SK-N-SH (cell line): ENCODE data around the gene KCTD19. TPM values are rescaled to one million over a fixed set of nuclear protein-coding genes. Genes with fewer than 3 reads are reported as not detected.
A peak's percentile ranks its signal among the peaks of the same experiment; 100 is the strongest.

ENCODE experiments used
- CTCF ChIA-PET: fragments of 300-600, 350-600 bp; formaldehyde crosslinking; extraction: SDS; loops from one replicate; lab custom pipeline; 2021; lab: Yijun Ruan, JAX
- POLR2A ChIA-PET: fragments of 350-600 bp; sonication (Branson Sonifier 250); formaldehyde crosslinking; extraction: SDS; loops from one replicate; lab custom pipeline; 2020; ENCODE audit warnings: antibody characterized with exemption, inconsistent platforms; lab: Yijun Ruan, JAX
- DNase-seq: peaks from one replicate; pipeline ENCODE4 v3.0.0; 2012
- H2AFZ ChIP-seq: fragments of 200-600 bp; sonication (generic); 2 replicates; pipeline ENCODE4 v1.8.1; 2016; ENCODE audit warnings: antibody characterized with exemption, mild to moderate bottlenecking, low read depth
- H3F3A ChIP-seq: fragments of 200-600 bp; sonication (generic); replicated peaks from 2 replicates; pipeline ENCODE3; 2016; ENCODE audit warnings: antibody characterized with exemption, mild to moderate bottlenecking; ENCODE audit not compliant: insufficient read depth
- H3K27ac ChIP-seq, 2 experiments: fragments of 200-500 bp in 1 of 2; fragments of 200-600 bp in 1 of 2; sonication (Bioruptor generic) in 1 of 2; sonication (generic), shearing (Covaris generic) in 1 of 2; 2 replicates each; pipeline versions ENCODE4 v1.5.1 to v1.6.1; 2014 to 2016; ENCODE audit warnings: low read depth in 2 of 2, inconsistent platforms in 1 of 2, low read length in 1 of 2, mild to moderate bottlenecking in 1 of 2, mixed read lengths in 1 of 2
- H3K27me3 ChIP-seq: fragments of 200-600 bp; sonication (generic), shearing (Covaris generic); 2 replicates; pipeline ENCODE4 v1.6.1; 2016; ENCODE audit warnings: mixed run types; ENCODE audit not compliant: insufficient read depth
- H3K36me3 ChIP-seq, 2 experiments: fragments of 200-500 bp in 1 of 2; fragments of 200-600 bp in 1 of 2; sonication (Bioruptor generic) in 1 of 2; sonication (generic) in 1 of 2; replicated peaks in 1 of 2; 2 replicates each; pipeline versions ENCODE3 to v1.5.1; 2014 to 2016; ENCODE audit warnings: low read length in 1 of 2, mild to moderate bottlenecking in 1 of 2; ENCODE audit not compliant: insufficient read depth in 2 of 2, control insufficient read depth in 1 of 2
- H3K4me1 ChIP-seq, 2 experiments: fragments of 200-500 bp in 1 of 2; fragments of 200-600 bp in 1 of 2; sonication (Bioruptor generic) in 1 of 2; sonication (generic), shearing (Covaris generic) in 1 of 2; 2 replicates each; pipeline versions ENCODE4 v1.5.1 to v1.6.1; 2014 to 2016; ENCODE audit warnings: low read depth in 1 of 2, low read length in 1 of 2, mixed run types in 1 of 2; ENCODE audit not compliant: insufficient read depth in 2 of 2, control insufficient read depth in 1 of 2
- H3K4me2 ChIP-seq: fragments of 200-600 bp; sonication (generic), shearing (Covaris generic); 2 replicates; pipeline ENCODE4 v1.6.1; 2017; ENCODE audit warnings: mixed run types
- H3K4me3 ChIP-seq, 2 experiments: fragments of 200-500 bp in 1 of 2; fragments of 200-600 bp in 1 of 2; sonication (Bioruptor generic) in 1 of 2; sonication (generic), shearing (Covaris generic) in 1 of 2; 2 replicates each; pipeline versions ENCODE4 v1.5.1 to v1.8.1; 2014 to 2016; ENCODE audit warnings: low read depth in 2 of 2, inconsistent platforms in 1 of 2, low read length in 1 of 2, mild to moderate bottlenecking in 1 of 2, mixed read lengths in 1 of 2, moderate library complexity in 1 of 2
- H3K79me2 ChIP-seq: fragments of 200-600 bp; sonication (generic); 2 replicates; pipeline ENCODE4 v1.8.1; 2017; ENCODE audit warnings: mild to moderate bottlenecking; ENCODE audit not compliant: insufficient read depth
- H3K9ac ChIP-seq: fragments of 200-600 bp; sonication (generic); 2 replicates; pipeline ENCODE4 v1.6.1; 2017; ENCODE audit warnings: mixed run types
- H3K9me2 ChIP-seq: fragments of 200-600 bp; sonication (generic); 2 replicates; pipeline ENCODE4 v1.6.1; 2017; ENCODE audit warnings: mixed run types
- H3K9me3 ChIP-seq: fragments of 200-600 bp; sonication (generic); 2 replicates; pipeline ENCODE4 v1.6.1; 2017; ENCODE audit warnings: mixed run types, mild to moderate bottlenecking, moderate library complexity
- H4K20me1 ChIP-seq: fragments of 200-600 bp; sonication (generic); 2 replicates; pipeline ENCODE4 v1.6.1; 2017; ENCODE audit warnings: mild to moderate bottlenecking, mixed run types; ENCODE audit not compliant: insufficient read depth
- CHD2 ChIP-seq: fragments of 150-350 bp; IDR thresholded peaks from 2 replicates; pipeline ENCODE4 v1.6.1; 2018; ENCODE audit warnings: low read length; ENCODE audit not compliant: partially characterized antibody
- ELF1 ChIP-seq: IDR thresholded peaks from 2 replicates; pipeline ENCODE4 v1.4.0; 2012
- EP300 ChIP-seq, 2 experiments: IDR thresholded peaks; 2 replicates each; pipeline versions ENCODE4 v1.4.0 to v1.6.1; 2012; ENCODE audit warnings: borderline replicate concordance in 1 of 2, low read depth in 1 of 2, low read length in 1 of 2
- EZH2phosphoT487 ChIP-seq: fragments of 200-600 bp; sonication (generic); IDR thresholded peaks from 2 replicates; pipeline ENCODE4 v1.6.1; 2017; ENCODE audit warnings: low read depth, mixed run types, mild to moderate bottlenecking, antibody characterized with exemption, moderate library complexity, borderline replicate concordance
- FOSL2 ChIP-seq: IDR thresholded peaks from 2 replicates; pipeline ENCODE4 v1.4.0; 2012; ENCODE audit warnings: low read depth, mild to moderate bottlenecking, moderate library complexity, borderline replicate concordance
- FOXJ3 ChIP-seq: sonication (generic); formaldehyde crosslinking; IDR thresholded peaks from 2 replicates; pipeline ENCODE4 v1.5.1; 2020; ENCODE audit warnings: mild to moderate bottlenecking, missing genetic modification reagents
- FOXM1 ChIP-seq: IDR thresholded peaks from 2 replicates; pipeline ENCODE4 v1.4.0; 2012; ENCODE audit warnings: low read depth, mild to moderate bottlenecking
- GATA2 ChIP-seq: sonication (generic); formaldehyde crosslinking; IDR thresholded peaks from 2 replicates; pipeline ENCODE4 v1.5.0; 2020; ENCODE audit warnings: mild to moderate bottlenecking, missing genetic modification reagents
- JUND ChIP-seq: IDR thresholded peaks from 2 replicates; pipeline ENCODE4 v1.4.0; 2012
- MXI1 ChIP-seq: IDR thresholded peaks from 2 replicates; pipeline ENCODE4 v1.6.1; 2012; ENCODE audit warnings: mild to moderate bottlenecking, low read depth, low read length, improper control_type of control experiment
- NFIC ChIP-seq: IDR thresholded peaks from 2 replicates; pipeline ENCODE4 v1.4.0; 2012; ENCODE audit warnings: borderline replicate concordance
- RAD21 ChIP-seq: IDR thresholded peaks from 2 replicates; pipeline ENCODE4 v1.6.1; 2012; ENCODE audit warnings: mild to moderate bottlenecking, low read length
- SIN3A ChIP-seq: IDR thresholded peaks from 2 replicates; pipeline ENCODE4 v1.6.1; 2012; ENCODE audit warnings: low read depth, mild to moderate bottlenecking, low read length, moderate library complexity, borderline replicate concordance
- SMC3 ChIP-seq: IDR thresholded peaks from 2 replicates; pipeline ENCODE4 v1.6.1; 2012; ENCODE audit warnings: low read depth, low read length, improper control_type of control experiment
- TAF1 ChIP-seq: IDR thresholded peaks from 2 replicates; pipeline ENCODE4 v1.6.1; 2012; ENCODE audit warnings: low read depth, mild to moderate bottlenecking, low read length, moderate library complexity, borderline replicate concordance
- TCF12 ChIP-seq: IDR thresholded peaks from 2 replicates; pipeline ENCODE4 v1.4.0; 2012
- TEAD4 ChIP-seq: IDR thresholded peaks from 2 replicates; pipeline ENCODE4 v1.4.0; 2012; ENCODE audit warnings: mild to moderate bottlenecking, borderline replicate concordance; ENCODE audit not compliant: insufficient read depth
- WGBS: methylation state at CpG from one replicate; pipeline ENCODE4 v1.1.6; 2017; ENCODE audit warnings: low lambda C conversion rate; 5-methylcytosine and 5-hydroxymethylcytosine counted together
- polyA plus RNA-seq, 3 experiments: library from polyadenylated mRNA; depleted of rRNA; stranded (reverse); fragments of >200 nt; gene quantifications; 2 replicates each; pipeline ENCODE4 v1.2.3, GENCODE V29; 2012
- TF ChIP-seq, protein P1 (sequence below): IDR thresholded peaks from 2 replicates; pipeline ENCODE4 v1.4.0; 2012; ENCODE audit warnings: low read depth, borderline replicate concordance
- TF ChIP-seq, protein P2 (sequence below): IDR thresholded peaks from 2 replicates; pipeline ENCODE4 v1.4.0; 2012; ENCODE audit warnings: low read depth
- TF ChIP-seq, protein P3 (sequence below): IDR thresholded peaks from 2 replicates; pipeline ENCODE4 v1.6.1; 2012; ENCODE audit warnings: mild to moderate bottlenecking, low read depth, low read length, moderate library complexity
- TF ChIP-seq, protein P4 (sequence below): IDR thresholded peaks from 2 replicates; pipeline ENCODE4; 2012

KCTD19 gene
- polyA plus RNA-seq, 1 of the 3 experiments (the other 2 are of a cell fraction), result 1.8 TPM

DNA sequence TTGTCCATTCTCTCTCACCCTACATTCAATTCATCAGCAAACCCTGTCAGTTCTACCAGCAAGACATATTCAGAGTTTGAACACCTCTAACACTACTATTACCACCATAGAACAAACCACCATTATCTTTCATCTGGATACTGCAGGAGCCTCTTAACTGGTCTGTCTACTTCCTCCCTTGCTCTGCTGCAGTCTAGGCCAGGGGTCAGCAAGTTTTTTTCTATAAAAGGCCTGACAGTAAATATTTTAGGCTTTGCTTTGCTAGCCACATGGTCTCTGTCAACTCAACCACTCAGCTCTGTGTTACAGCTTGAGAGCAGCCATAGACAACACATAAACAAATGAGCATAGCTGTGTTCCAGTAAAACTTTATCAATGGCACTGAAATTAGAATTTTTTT, 13.8 kb downstream of the KCTD19 start (continued):
- TF ChIP-seq, protein P1, sequence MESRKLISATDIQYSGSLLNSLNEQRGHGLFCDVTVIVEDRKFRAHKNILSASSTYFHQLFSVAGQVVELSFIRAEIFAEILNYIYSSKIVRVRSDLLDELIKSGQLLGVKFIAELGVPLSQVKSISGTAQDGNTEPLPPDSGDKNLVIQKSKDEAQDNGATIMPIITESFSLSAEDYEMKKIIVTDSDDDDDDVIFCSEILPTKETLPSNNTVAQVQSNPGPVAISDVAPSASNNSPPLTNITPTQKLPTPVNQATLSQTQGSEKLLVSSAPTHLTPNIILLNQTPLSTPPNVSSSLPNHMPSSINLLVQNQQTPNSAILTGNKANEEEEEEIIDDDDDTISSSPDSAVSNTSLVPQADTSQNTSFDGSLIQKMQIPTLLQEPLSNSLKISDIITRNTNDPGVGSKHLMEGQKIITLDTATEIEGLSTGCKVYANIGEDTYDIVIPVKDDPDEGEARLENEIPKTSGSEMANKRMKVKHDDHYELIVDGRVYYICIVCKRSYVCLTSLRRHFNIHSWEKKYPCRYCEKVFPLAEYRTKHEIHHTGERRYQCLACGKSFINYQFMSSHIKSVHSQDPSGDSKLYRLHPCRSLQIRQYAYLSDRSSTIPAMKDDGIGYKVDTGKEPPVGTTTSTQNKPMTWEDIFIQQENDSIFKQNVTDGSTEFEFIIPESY, result no peak
- TF ChIP-seq CHD2, result no peak
- TF ChIP-seq JUND, result no peak
- TF ChIP-seq TCF12, result no peak
- TF ChIP-seq SMC3, result no peak
- TF ChIP-seq, protein P2, sequence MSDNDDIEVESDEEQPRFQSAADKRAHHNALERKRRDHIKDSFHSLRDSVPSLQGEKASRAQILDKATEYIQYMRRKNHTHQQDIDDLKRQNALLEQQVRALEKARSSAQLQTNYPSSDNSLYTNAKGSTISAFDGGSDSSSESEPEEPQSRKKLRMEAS, result no peak
- TF ChIP-seq, protein P3, sequence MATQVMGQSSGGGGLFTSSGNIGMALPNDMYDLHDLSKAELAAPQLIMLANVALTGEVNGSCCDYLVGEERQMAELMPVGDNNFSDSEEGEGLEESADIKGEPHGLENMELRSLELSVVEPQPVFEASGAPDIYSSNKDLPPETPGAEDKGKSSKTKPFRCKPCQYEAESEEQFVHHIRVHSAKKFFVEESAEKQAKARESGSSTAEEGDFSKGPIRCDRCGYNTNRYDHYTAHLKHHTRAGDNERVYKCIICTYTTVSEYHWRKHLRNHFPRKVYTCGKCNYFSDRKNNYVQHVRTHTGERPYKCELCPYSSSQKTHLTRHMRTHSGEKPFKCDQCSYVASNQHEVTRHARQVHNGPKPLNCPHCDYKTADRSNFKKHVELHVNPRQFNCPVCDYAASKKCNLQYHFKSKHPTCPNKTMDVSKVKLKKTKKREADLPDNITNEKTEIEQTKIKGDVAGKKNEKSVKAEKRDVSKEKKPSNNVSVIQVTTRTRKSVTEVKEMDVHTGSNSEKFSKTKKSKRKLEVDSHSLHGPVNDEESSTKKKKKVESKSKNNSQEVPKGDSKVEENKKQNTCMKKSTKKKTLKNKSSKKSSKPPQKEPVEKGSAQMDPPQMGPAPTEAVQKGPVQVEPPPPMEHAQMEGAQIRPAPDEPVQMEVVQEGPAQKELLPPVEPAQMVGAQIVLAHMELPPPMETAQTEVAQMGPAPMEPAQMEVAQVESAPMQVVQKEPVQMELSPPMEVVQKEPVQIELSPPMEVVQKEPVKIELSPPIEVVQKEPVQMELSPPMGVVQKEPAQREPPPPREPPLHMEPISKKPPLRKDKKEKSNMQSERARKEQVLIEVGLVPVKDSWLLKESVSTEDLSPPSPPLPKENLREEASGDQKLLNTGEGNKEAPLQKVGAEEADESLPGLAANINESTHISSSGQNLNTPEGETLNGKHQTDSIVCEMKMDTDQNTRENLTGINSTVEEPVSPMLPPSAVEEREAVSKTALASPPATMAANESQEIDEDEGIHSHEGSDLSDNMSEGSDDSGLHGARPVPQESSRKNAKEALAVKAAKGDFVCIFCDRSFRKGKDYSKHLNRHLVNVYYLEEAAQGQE, result no peak
- TF ChIP-seq, all 33 proteins: peak for 0

DNA sequence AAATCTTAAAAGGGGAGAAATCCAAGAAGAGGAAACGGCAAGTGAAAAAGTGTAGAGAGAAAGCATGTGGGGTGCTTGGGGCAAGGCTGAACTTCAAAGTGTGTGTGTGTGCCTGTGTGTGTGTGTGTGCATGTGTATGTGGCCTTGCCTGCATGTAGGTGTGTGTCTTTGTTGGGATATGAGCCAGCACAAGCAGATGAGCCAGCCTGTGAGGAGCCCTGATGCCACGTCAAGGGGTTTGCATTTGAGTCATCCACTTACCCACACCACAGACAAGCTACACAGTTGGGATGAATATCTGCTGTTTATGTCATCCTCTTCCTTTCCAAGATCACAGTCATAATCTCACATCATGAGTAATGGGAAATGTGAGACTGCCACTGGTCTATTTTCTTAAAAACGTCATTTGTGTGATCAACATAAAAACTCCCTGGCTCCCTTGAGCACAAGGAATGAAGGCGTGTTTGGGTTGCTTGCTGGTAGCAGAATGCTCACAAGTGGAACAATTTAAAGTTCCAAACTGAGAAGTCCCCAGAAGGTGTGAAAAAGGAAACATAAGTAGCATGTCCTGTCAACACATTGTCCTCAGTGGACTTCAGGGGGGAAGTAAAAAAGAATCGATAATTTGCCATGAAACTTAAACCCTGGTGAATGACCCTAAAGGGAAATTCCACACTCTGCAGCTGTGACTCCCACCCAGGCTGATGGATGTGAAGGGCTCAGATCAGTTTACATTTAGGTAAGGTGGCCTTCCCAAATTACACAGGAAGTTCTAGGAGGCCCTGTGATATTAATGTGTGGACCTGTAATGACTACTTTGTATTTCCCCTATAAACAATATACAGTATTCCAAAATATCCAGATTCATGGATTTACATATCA, 14.7 kb downstream of the KCTD19 start:
- H3K27me3 ChIP-seq, result no peaks in the 10 kb centered on the region
- WGBS, result 27% methylated on average over 5 of the region's 5 CpGs
- CTCF ChIA-PET, result no interaction called here
- H3K27ac ChIP-seq, result peak overlapping the region in 1 of 2 experiments; percentile 93; a peak in 2 of 4 replicates
- peaks cover 9% of the 10 kb centered on the region for H3F3A ChIP-seq
- H3K4me2 ChIP-seq, result peak overlapping the region; percentile 20; the same call in 1 of the 2 replicates
- H3K9me3 ChIP-seq, result no peaks in the 10 kb centered on the region
- H3K79me2 ChIP-seq, result no peaks in the 10 kb centered on the region
- H4K20me1 ChIP-seq, result no peaks in the 10 kb centered on the region
- H3K9ac ChIP-seq, result peak overlapping the region; percentile 55
- peak; percentile 21 for DNase-seq
- H3K4me3 ChIP-seq, result no peak overlapping the region
- H3K36me3 ChIP-seq, result no peaks in the 10 kb centered on the region
- H3K9me2 ChIP-seq, result no peaks in the 10 kb centered on the region
- peak overlapping the region; percentile 43; the same call in 1 of the 2 replicates for H2AFZ ChIP-seq
- POLR2A ChIA-PET, result no interaction called here
- peaks cover 0 to 13% of the 10 kb centered on the region in 2 experiments; a peak in 1 of 4 replicates for H3K4me1 ChIP-seq
- no peak for TF ChIP-seq TAF1
- no peak for TF ChIP-seq FOXJ3
- TF ChIP-seq, protein P1, result 0 out of 2 replicates have a peak, but pooled peaks have one; percentile 46
- TF ChIP-seq MXI1, result no peak
- no peak for TF ChIP-seq FOXM1
- TF ChIP-seq ELF1, result no peak
- TF ChIP-seq SMC3, result no peak
- no peak for TF ChIP-seq SIN3A
- TF ChIP-seq EP300 (IDR thresholded peaks at IDR 0.05; ENCODE audit: borderline replicate concordance in 1 of 2, low read depth in 1 of 2, low read length in 1 of 2), result peak in 1 of 2 experiments; percentile 62; a peak in 1 of 4 replicates
- TF ChIP-seq FOSL2, result peak; percentile 96
- peak; percentile 57; the same call in 1 of the 2 replicates for TF ChIP-seq TEAD4
- TF ChIP-seq JUND, result peak; percentile 93
- TF ChIP-seq, protein P4, sequence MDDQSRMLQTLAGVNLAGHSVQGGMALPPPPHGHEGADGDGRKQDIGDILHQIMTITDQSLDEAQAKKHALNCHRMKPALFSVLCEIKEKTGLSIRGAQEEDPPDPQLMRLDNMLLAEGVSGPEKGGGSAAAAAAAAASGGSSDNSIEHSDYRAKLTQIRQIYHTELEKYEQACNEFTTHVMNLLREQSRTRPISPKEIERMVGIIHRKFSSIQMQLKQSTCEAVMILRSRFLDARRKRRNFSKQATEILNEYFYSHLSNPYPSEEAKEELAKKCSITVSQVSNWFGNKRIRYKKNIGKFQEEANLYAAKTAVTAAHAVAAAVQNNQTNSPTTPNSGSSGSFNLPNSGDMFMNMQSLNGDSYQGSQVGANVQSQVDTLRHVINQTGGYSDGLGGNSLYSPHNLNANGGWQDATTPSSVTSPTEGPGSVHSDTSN, result peak; percentile 69
- TF ChIP-seq GATA2 (CRISPR knock-in tag), result no peak
- TF ChIP-seq NFIC, result peak; percentile 94
- no peak for TF ChIP-seq EZH2phosphoT487
- TF ChIP-seq RAD21, result no peak
